ENCODE results near the gene RNF111. TPM values are rescaled to one million over a fixed set of nuclear protein-coding genes. Genes with fewer than 3 reads are reported as not detected.
"Not testable (repeated sequence)": the region's sequence is repeated elsewhere in the genome, so short reads cannot be mapped to it uniquely, and the experiment has no call there.

RNF111 gene
- total and polyA plus RNA-seq, 12 donors, result 5.7 to 41.6 (median 24.0) TPM

- TF ChIP-seq, protein P1, sequence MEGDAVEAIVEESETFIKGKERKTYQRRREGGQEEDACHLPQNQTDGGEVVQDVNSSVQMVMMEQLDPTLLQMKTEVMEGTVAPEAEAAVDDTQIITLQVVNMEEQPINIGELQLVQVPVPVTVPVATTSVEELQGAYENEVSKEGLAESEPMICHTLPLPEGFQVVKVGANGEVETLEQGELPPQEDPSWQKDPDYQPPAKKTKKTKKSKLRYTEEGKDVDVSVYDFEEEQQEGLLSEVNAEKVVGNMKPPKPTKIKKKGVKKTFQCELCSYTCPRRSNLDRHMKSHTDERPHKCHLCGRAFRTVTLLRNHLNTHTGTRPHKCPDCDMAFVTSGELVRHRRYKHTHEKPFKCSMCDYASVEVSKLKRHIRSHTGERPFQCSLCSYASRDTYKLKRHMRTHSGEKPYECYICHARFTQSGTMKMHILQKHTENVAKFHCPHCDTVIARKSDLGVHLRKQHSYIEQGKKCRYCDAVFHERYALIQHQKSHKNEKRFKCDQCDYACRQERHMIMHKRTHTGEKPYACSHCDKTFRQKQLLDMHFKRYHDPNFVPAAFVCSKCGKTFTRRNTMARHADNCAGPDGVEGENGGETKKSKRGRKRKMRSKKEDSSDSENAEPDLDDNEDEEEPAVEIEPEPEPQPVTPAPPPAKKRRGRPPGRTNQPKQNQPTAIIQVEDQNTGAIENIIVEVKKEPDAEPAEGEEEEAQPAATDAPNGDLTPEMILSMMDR (IDR thresholded peaks at IDR 0.05), result no peak
- no peak for TF ChIP-seq POLR2A (IDR thresholded peaks at IDR 0.05)
- Histone ChIP-seq H3K9me3 (replicated peaks in 1 of 3) (no peaks in the 10 kb centered on the region), H3K4me3 (no peak overlapping the region), H3K27ac (no peak overlapping the region), H3K36me3 (replicated peaks in 1 of 2) (no peaks in the 10 kb centered on the region), H3K27me3 (no peaks in the 10 kb centered on the region), H3K4me1 (replicated peaks in 1 of 2) (no peaks in the 10 kb centered on the region)
- intact Hi-C loops (cut with DNase I), result no loop called here
- 92 to 94% (median 94%) methylated on average over 6 of the region's 6 CpGs for WGBS, 4 donors
- no peak for DNase-seq
Measured at GRCh38 chr15:59116771-59117170, 129.3 kb downstream of the RNF111 start.

DNA sequence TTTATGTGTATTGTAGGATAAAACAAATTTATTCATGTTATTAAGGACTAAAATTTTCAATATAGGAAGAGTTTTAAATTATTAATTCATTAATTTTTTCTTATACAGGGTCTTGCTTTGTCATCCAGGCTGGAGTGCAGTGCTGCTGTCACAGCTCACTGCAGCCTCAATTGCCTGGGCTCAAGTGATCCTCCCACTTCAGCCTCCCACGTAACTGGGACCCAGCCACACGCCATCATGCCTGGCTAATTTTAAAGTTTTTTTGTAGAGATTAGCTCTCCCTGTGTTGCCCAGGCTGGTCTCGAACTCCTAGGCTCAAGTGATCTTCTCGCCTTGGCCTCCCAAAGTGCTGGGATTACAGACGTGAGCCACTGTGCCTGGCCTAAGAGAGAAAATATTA is 132.2 kb downstream of the RNF111 start:
- TF ChIP-seq, protein P1 (IDR thresholded peaks at IDR 0.05), result no peak
- no peak for TF ChIP-seq POLR2A (IDR thresholded peaks at IDR 0.05)
- Histone ChIP-seq H3K27me3 (no peaks in the 10 kb centered on the region), H3K27ac (no peak overlapping the region), H3K36me3 (replicated peaks in 1 of 2) (no peaks in the 10 kb centered on the region), H3K9me3 (replicated peaks in 1 of 3) (no peaks in the 10 kb centered on the region), H3K4me3 (no peak overlapping the region), H3K4me1 (replicated peaks in 1 of 2) (no peaks in the 10 kb centered on the region)
- DNase-seq, result no peak
- 93 to 99% (median 97%) methylated on average over 5 of the region's 5 CpGs for WGBS, 4 donors
- intact Hi-C loops (cut with DNase I), result no loop called here

DNA sequence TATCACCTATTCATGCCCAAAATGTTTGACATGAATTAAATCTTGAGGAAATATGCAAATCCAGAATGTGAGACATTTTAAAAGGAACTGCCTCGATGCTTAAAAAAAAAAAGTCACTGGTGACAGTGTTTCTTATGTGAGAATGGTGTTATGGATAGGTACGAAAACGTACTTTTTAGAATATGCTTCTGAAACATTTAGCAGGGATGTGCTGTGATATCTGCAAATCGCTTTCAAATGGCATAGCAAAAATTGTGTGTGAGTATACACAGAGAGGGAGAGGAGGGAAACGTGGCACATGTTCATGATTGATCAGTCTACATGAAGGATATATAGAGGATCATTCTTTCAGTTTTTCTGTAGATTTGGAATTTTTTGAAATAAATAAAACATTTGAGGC is 133.5 kb downstream of the RNF111 start:
- TF ChIP-seq, protein P1 (IDR thresholded peaks at IDR 0.05), result no peak
- TF ChIP-seq POLR2A (IDR thresholded peaks at IDR 0.05), result no peak
- H3K4me1 ChIP-seq (replicated peaks in 1 of 2), result no peaks in the 10 kb centered on the region
- H3K9me3 ChIP-seq (replicated peaks in 1 of 3), result no peaks in the 10 kb centered on the region
- intact Hi-C loops (cut with DNase I), result no loop called here
- 91 to 95% (median 94%) methylated on average over 5 of the region's 5 CpGs for WGBS, 4 donors
- H3K27ac ChIP-seq, result no peak overlapping the region
- H3K36me3 ChIP-seq (replicated peaks in 1 of 2), result no peaks in the 10 kb centered on the region
- DNase-seq, result no peak
- no peaks in the 10 kb centered on the region for H3K27me3 ChIP-seq
- H3K4me3 ChIP-seq, result no peak overlapping the region

DNA sequence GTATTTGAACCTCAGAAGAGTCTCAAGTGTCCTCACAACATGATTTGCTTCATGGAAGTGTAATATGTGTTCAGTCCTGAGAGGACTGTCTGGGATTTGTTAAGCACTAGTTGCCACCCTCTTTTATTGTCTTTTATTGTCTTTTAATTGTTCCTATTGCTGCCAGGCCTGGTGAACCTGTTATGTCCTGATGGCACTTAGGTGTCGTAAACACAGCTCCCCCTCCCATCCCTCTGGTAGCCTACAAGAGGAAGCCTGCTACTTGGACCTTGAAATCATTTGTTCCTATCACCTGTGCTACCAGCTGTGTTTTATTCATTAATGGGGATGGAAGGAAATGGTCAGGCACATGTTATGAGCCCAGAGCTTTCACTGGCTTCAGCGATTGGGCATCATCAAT is 136.8 kb downstream of the RNF111 start:
- TF ChIP-seq POLR2A (IDR thresholded peaks at IDR 0.05), result no peak
- TF ChIP-seq, protein P1 (IDR thresholded peaks at IDR 0.05), result no peak
- Histone ChIP-seq H3K27me3 (no peaks in the 10 kb centered on the region), H3K27ac (no peak overlapping the region), H3K9me3 (replicated peaks in 1 of 3) (no peaks in the 10 kb centered on the region), H3K36me3 (replicated peaks in 1 of 2) (no peaks in the 10 kb centered on the region), H3K4me3 (no peak overlapping the region), H3K4me1 (replicated peaks in 1 of 2) (no peaks in the 10 kb centered on the region)
- no peak for DNase-seq
- 94 to 97% (median 97%) methylated on average over 2 of the region's 2 CpGs for WGBS, 4 donors
- intact Hi-C loops (cut with DNase I), result no loop called here

DNA sequence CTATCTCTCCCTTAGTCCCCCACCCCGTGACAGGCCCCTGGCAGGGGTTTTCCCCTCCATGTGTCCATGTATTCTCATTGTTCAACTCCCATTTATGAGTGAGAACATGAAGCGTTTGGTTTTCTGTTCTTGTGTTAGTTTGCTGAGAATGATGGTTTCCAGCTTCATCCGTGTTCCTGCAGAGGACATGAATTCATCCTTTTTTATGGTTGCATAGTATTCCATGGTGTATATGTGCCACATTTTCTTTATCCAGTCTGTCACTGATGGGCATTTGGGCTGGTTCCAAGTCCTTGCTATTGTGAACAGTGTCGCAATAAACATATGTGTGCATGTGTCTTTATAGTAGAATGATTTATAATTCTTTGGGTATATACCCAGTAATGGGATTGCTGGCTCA is 138.2 kb downstream of the RNF111 start:
- WGBS, 4 donors, result 95 to 98% (median 98%) methylated on average over 4 of the region's 4 CpGs
- DNase-seq; H3K4me3 ChIP-seq; H3K36me3 ChIP-seq (replicated peaks in 1 of 2); H3K9me3 ChIP-seq (replicated peaks in 1 of 3); H3K4me1 ChIP-seq (replicated peaks in 1 of 2); H3K27me3 ChIP-seq; intact Hi-C loops (cut with DNase I); H3K27ac ChIP-seq: not testable (repeated sequence)

GRCh38 chr15:59127255-59127654 is 139.8 kb downstream of the RNF111 start:
- H3K9me3 ChIP-seq (replicated peaks in 1 of 3); H3K4me3 ChIP-seq; intact Hi-C loops (cut with DNase I); H3K27me3 ChIP-seq; H3K27ac ChIP-seq; DNase-seq; H3K36me3 ChIP-seq (replicated peaks in 1 of 2); H3K4me1 ChIP-seq (replicated peaks in 1 of 2): not testable (repeated sequence)
- 70 to 85% (median 77%) methylated on average over 1 of the region's 1 CpG for WGBS, 4 donors
